Activated naive CD8-positive, alpha-beta T cell treated with anti-CD3 and anti-CD28 coated beads, Interleukin-2, amount 50 U/mL, for 16 hours (primary cell): ENCODE measurements around the gene EOMES.

Experiments
- DNase-seq: peaks from one replicate; pipeline ENCODE4 v3.0.0-alpha.2; 2020; ENCODE audit warnings: low read depth, low spot score

Gene EOMES

DNA sequence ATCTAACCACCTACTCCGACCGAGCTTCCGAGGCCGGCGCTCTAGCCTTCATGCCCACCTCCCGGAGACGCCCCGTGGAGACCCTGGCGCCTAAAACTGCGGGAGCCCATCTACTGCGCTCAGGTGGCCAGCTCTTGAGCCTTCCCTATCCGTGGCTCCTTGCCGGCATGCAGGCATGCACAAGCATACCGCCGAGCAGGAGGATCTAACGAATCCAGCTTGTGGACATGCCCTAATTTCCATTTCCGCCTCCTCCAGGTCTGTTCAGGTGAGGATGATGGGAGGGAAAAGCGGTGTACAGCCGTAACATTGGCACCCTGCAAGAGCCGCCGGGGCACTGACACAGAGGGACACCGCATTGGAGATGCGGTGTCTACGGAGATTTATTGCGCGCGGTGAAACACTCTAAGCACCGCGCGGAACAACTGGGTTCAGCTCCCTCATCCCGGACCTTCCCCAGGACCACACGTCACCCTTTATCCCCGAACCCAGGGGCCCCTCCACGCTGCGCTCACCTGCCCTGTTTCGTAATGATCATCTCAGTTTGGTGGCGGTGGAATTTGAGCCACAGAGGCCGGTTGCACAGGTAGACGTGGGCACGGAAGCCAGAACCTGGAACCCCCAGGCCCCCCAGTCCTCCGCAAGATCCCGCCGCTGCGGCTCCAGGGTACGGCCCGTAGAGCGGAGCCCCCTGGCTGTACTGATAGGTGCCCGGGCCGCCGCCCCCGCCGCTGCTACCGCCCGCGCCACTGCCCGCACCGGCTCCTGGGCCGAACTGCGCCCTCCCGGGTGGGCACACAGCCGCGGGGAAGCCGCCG lies 1.0 kb downstream of the EOMES start:
- no peak for DNase-seq

DNA sequence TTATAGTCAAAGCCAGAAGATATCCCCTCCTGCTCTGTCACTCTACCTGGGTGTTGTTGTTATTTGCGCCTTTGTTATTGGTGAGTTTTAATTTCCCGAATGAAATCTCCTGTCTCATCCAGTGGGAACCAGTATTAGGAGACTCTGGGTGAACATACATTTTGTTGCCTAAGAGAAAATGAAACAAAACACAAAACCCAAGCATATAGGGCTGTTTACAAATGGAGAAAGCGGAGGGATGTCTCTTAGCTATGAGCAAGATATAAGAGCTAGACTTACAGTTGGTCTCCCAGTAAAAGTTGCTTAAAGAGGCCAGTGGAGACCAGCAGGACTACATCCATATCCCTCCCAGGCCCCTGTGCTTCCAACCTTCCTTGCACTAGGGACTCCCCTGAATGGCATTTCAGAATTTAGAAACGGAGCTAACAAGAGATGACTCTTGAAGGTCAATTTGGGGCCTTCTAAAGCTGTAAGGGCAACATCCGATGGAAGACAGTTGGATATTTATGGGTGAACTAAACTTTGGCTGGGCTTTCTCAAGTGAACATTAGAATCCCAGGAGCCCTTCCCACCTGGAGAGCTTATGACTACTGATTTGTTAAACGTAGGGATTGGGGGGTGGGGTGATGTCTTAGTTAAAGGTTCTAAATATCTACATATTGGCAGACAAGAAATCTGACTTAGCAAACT lies 2.7 kb downstream of the EOMES start:
- DNase-seq, result no peak

DNA sequence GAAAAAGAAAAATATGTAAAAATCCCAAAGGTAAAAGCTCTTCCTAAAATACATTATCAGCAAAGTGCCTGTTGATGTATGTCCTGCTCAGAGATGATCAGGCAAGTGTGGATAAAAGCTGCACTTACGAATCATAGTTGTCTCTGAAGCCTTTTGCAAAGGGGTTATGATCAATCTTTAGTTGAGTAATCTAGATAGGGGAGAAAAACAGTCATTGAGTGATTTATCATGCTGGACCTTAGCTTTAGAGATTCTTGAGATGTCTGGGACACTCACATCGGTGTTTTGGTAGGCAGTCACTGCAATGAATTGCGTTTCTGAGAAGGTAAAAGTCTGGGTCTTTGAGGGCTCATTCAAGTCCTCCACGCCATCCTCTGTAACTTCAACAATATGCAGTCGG lies 3.7 kb downstream of the EOMES start:
- no peak for DNase-seq

DNA sequence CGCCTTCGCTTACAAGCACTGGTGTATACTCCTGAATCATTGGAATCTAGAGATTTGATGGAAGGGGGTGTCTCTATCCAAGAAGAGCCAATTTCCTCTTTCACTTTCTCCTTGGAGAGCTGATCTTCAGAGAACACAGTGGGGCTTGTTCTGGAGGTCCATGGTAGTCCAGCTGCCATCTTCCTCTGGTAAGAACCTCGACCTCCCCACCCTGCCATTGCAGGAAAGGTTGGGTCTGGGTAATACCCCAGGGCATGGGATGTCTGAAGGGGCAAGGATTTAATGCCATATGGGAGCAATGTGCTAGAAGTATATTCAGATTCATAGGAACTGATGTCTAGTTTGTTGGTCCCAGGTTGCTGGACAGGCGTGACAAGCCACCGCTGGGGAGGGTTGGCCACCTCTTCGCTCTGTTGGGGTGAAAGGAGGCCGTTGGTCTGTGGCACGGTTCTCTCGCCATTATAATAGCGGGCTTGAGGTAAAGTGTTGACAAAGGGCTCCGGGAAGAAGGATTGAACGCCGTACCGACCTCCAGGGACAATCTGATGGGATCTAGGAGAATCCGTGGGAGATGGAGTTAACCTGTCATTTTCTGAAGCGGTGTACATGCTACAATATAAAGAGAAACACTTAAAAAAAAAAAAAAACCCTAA lies 4.8 kb downstream of the EOMES start:
- no peak for DNase-seq

DNA sequence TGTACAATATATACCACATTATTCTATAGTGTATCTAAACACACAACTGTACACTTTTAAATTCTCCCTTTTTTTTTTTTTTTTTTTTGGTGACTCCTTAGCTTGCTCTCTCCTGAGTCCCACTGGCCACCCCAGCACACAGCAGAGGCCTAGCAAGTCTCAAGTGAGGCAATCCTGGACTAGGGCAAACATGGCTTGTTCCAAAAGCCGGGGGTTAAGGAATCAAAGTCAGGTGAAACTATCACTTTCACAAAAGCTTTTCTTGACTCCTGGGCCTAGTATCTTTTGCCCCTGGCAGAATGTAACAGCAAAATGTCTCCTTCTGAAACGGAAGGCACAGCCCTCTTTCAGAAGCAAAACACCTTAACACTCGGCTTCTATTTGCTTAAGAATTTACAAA lies 5.8 kb downstream of the EOMES start:
- DNase-seq, result no peak

DNA sequence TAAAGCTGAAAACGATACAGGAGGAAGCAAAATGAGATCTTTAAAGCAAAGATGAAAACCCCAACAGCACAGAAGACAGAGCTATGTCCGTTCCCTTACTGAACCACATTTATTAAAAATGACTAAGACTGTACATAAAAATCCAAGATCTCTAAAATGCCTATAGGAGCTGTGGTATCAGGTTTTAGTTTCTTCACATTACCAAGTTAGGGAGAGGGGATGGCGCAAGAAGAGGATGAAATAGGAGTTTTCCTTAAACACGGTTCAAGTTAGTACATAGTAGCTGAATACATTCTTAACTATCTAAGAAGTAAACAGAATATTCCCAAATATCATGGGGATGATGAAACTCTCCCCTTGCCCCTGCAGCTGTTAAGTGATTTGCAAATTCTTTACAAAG lies 6.3 kb downstream of the EOMES start:
- DNase-seq, result no peak

DNA sequence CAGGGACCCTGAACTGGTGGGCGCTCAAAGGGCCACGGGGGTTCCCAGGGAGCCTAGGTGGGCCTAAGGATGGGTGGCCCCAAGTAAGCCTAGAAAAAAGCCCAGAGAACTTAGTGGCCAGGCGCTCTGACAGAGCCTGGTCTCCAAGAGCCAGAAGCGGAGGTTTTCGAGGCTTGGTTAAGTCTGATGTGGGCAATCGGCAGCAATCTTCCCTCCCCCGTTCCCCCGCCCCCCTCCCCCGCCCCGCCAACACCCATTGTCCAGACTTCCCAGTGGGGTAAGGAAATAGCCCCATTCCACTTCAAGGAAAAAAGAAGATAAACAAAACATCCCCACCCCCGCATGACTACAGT lies 6.7 kb downstream of the EOMES start:
- no peak for DNase-seq

DNA sequence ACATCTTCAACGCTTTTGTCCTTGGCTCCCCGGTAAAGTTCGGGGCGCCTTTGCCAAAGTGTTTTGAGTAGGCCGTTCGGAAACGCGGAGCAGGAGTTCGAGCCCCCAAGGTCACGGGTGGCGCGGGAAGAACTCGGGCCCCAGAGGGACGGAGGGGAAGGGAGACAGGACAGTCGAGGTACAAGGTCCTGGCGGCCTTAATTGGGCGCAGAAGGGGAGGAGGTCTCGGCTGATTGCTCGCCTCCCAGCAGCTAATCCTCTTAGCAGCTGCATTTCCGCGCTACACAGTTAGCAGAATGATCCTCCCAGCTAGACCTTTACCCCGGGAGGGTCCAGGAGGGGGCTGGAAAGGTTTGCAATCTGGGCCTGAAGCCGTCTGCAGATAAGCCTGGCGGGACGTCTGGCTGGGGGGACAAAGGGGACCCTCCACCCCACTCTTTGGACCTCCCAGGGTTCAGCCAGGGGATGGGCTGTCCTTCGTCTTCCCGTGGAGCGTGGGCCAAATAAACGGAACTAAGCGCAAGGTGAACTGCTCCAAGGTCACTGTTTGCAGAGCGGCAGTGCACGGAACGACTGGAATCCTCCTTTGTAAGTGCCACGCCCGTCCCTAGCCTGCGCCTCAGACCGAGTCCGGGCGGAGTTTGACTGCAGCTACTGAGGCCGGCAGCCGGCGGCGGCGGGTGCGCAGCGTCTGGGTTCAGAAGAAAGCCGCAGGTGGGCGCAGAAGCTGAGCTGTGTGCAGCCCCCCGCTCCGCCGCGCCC lies 7.2 kb downstream of the EOMES start:
- DNase-seq, result no peak

DNA sequence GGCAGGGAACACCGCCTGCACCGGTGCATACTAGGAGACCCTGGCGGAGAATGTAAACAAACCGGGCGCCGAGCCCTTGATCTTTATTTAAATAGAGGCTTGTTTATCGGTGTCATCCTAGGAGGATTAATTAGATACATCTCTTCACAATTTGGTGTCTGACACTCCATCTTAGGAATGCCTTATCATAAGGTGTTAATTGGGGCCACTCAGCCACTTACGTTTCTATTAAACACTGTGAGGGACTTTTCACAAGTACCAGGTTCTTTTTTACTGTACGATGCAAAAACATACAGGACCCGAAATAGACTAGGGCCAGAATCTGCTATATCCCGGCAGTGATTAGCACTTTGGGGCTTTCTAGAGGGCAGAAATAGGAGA lies 8.0 kb downstream of the EOMES start:
- no peak for DNase-seq

DNA sequence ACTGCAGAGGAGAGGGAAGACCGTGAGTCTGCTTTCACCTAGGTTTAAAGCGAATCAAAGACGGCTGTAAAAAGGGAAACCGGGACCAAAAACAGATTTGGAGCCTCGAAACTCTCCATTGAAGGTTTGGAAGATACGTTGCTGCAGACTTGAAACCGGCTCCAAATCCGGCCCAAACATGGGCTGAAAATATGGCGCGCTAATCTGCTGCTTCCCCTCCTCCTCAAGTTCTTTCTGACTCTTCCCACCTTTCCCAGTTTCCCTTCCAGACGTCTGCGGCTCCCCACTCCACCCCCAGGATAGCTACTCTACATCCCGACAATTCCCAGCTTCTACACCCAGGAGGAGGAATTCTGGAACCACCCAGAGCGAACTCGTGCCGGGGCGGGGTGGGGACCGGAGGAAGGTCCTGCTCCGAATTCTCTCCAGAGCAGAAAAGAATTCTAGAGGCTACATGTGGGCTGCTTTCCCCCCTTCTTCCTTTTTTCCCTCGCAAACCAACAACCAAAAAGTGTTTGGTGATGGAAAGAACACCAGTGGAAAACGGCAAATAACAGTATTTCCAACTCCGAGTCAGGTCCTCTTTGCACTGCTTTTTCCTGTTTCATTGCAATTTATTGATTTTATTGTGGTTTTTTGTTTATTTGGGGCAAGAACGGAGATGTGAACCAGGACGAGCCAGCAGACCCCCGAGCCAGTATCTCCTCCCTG lies 8.5 kb downstream of the EOMES start:
- no peak for DNase-seq

DNA sequence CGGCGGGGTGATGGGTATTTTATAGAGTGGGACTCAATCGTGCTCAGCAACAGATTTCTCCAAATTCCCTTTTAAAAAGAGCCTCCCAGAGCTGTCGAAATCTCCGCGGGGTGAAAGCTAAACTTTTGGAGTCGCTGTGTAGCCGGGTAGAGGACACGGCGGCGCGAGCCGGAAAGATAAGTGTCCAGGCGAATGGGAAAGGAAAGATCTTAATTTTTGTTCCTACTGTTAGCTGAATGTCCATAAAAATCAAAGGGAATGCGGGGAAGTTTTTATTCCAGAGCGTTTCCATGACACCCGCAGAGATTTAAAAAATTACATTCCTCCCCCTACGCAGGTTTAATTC lies 9.1 kb downstream of the EOMES start:
- no peak for DNase-seq

DNA sequence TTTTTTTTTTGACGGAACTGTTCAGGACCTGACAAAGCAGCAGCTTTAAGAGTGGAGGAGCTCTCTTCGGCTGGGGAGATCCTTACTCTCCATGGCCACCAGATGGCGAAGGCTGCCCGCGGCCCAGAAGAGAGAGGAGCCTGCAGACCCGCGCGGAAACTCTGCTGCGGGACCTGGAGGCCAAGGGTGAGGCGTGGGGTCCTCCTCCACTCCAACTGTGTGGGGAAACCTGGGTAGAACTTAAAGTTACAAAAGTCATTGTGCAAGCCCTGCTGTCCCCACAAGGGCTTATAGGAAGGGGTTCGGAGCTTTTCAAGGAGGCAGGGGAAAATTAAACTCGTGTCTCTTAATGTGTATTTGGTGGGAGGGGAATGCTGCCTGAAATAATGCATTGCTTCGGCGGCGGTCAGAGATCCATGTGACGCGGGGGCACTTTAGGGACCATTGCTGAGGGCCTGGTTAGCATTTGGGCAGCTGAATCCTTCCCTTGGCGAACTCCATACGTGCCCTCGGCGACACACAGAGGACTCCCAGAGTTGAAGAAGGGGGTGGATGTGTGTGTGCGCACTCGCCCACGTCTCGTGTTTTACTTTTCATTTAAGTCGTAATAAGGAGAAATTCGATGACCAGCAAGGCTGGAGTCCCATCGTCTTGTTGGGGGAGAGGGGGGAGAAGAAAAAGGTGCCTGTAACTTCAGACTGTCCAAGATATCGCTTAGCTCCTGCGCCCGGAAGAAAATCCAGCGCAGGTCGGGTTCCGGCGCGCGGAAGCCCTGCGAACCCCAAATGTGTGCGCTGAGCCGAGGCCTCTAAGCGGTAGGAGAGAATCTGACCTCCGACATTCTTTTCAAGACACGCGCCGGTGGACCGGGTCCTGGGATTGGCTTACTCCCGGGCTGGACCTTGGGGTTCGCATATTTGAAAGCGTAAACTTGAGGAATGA lies 9.7 kb downstream of the EOMES start:
- DNase-seq, result peak; percentile 52

DNA sequence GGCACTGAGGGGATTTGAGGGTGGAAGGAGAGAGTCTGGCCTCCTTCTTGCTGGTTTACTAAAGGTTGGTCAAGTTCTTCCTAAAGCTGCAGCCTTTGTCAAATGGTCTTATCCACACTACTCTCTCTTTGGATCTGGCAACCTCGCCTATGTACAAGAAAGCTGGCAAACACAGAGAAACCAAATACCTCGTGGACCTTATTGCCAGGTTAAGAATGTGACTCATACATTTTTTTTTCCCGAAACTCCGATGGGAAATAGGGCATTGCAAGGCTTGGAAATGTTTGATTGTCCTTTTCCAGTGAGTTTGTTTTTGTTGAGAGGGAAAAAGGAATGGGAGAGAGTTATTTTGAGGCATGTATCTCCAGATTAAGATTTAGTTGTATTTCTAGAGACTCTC lies 13.9 kb downstream of the EOMES start:
- no peak for DNase-seq

DNA sequence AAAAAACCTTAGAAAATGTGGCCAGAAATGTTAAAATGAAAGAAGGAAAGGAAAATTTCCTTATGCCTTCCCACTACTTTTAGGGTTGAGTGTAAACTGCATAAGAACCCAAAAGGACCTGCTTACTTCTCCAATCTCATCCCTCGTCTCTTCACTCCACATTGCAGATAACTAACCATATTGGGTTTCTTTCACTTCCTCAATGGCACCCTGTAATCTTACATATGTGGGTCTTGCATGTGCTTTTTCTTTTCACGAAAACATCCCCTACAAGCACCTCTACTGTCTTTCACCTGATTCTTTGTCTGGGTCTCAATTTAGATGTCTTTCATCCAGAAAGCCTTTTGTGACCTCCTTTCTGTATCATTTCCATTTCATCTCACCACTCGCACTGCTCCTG lies 23.1 kb downstream of the EOMES start:
- DNase-seq, result no peak

DNA sequence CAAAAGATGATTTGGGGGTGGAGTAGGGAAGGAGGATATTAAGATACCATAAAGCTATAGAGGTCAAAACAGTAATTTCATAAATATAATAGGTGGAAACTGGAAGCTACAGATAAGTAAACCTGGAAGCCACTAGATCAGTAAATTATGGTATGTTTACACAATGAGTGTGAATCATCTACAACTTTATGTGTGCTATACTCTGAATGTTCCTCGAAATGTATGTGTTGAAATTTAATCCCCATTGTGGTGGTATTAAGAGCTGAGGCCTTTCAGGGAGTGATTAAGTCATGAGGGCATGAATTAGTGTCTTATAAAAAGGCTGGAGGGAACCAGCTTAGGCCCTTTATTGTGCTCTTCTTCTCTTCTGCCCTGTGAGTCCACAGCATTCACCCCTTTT lies 25.2 kb downstream of the EOMES start:
- no peak for DNase-seq

DNA sequence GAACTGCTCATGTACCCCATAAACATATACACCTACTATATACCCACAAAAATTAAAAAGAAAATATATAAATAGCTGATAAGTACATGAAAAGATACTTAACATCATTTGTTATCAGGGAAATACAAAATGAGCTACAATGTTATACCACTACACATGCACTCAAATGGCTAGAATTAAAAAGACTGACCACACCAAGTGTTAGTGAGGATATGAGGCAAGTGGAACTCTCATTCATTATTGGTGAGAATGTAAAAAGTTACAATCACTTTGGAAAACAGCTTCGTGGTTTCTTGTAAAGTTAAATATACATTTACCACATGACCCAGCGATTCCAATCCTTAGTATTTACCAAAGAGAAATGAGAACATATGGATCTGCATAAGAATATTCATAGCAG lies 26.5 kb downstream of the EOMES start:
- no peak for DNase-seq

DNA sequence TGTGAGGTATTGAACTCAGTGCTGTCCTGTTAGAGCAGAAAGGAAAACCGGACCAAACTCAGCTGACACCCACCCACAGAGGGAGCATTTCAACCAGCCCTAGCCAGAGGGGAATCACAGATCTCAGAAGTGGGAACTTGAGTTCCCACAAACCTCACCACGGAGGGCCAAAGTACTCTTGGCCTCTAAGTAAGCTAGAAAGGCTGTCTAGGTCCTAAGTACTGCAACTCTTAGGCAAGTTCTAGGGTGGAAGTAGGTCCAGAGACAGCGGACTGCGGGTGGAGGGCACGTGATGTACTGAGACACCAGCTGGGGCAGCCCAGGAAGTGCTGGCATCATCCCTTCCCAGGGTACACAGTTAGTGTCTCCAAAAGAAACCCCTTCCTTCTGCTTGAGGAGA lies 34.1 kb downstream of the EOMES start:
- no peak for DNase-seq

DNA sequence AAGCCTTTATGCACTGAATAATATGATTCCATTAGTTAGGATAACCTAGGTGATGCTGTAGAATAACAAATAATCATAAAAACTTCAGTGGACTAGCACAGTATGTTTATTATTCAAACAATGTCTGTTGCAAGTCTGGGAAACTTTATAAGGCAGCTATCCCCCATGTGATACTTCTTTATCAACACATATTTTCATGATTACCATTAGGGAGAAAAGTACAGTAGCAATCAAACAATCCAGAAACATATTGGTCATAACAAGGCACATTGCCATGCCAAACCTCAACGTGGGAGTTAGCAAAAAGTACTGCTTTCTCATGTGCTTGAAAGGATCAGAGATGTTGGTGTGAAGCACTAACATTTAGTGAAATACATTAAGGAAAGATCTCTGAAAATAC lies 35.5 kb downstream of the EOMES start:
- DNase-seq, result no peak

DNA sequence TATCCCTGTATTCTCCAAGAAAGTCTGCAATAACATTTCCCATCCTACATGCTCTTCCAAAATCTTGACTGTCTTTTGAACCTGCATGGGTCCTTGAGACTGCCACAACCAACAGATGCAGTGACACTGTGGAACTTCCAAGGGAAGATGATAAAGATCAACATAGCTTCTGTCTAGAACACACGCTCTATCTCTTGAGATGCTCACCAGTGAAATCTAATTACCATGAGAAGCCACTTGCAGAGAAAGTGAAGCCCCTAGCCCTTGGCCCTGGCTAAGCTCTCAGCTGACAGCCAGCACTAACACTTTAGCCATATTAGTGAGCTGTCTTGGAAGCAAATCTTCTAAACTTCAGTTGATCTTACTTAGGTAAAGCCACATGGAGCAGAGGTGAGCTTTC lies 36.6 kb downstream of the EOMES start:
- DNase-seq, result no peak

DNA sequence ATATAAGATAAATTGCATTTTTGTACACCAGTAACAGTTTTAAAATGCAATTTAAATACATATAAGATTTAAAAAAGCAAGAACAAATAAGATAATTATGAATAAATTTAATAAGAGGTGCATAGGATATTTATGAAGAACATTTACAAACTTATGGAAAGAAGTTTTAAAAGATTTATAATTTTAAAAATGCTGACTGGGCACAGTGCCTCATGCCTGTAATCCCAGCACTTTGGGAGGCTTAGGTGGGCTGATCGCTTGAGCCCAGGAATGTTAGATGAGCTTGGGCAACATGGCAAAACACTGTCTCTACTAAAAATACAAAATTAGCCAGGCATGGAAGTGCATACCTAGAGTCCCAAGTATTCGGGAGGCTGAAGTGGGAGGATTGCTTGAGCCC lies 37.8 kb downstream of the EOMES start:
- DNase-seq, result no peak
